GM21825 (cell line): ENCODE results near the gene RIN2.
"Not testable (repeated sequence)": the region's sequence is repeated elsewhere in the genome, so short reads cannot be mapped to it uniquely, and the experiment has no call there.

Source experiments
- ATAC-seq: cut with Tn5 transposase; IDR thresholded peaks from one replicate; pipeline ENCODE4 v1.9.1; 2021; ENCODE audit warnings: mild to moderate bottlenecking, moderate library complexity; ENCODE audit not compliant: unreplicated experiment

Gene RIN2

GRCh38 chr20:19738951-19739350 is 19.1 kb upstream of the RIN2 start:
- ATAC-seq: no peak

GRCh38 chr20:19739351-19739750 is 18.7 kb upstream of the RIN2 start:
- ATAC-seq: no peak

DNA sequence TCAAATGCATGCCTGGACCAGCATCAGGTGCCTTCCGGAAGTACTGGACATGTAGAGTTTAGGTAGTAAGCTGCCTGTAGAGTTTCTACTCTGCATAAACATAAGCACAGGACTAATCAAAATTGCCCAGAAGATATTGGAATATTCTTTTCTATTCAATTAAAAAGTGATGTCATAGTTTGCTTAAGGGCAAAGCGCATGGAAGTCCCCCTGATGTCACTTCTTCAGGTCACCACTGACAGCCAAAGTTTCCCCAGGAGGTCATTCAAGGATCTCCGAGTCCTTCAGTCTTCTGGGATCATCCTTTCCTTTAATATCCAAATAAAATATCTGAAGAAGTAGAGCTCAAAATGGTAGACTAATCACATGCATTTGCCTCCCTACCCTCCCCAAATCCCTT is 17.5 kb upstream of the RIN2 start:
- ATAC-seq: no peak

DNA sequence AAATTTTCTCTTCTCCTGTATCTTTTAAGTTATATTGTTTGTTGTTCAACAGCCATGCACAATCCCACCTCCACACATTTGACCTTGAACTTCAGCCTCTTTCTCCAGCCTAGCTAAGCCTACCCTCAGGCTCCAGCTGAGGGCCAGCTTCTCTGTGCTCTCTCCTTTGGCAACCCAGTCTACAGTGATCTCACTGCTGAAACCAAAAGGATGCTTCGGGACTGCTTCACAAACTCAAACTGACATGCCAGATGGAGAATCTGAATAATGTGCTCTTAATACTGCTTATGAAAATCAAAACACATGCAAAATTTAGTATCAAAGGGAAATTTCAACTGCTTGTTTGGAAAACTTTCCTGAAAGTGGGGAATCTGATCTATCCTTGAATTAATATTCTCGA is 16.1 kb upstream of the RIN2 start:
- no peak for ATAC-seq

GRCh38 chr20:19742974-19743639 is 15.0 kb upstream of the RIN2 start:
- ATAC-seq: no peak

DNA sequence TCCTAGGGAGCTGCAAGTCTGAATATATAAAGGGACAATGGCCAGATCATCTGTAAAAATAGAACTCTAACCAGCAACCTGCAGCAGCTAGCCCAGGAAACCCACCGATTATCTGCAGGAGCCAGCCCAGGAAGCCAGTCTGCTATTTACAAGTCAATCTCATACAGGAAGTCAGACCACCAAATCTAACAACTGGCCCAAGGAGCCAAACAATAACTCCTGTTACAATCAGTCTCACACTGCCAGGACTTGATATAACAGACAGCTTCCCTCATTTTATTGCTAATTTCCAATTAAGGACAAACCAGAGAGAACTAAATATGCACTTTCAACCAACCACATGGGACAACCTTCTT is 14.4 kb upstream of the RIN2 start:
- ATAC-seq: no peak

GRCh38 chr20:19745106-19745505 is 13.0 kb upstream of the RIN2 start:
- no peak for ATAC-seq

- no peak for ATAC-seq
Observed at GRCh38 chr20:19745584-19745983, 12.5 kb upstream of the RIN2 start.

DNA sequence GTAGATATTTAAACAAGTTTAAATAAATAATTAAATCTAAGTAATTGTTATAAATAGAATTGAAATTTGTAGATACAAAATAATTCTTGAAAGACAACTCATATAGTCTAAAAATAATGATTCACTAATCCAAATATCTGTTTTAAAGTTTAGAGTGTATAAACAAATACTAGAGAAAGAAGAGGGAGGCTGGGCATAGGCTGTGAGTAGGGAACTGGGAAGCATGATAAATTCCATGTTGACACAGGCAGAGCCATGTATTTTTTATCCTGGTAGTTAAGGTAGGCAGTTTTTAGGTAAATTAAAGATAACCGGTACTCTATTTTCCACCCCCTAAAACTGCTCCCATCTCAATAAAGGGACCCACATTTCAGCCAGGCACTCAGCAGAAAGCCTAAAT is 11.7 kb upstream of the RIN2 start:
- no peak for ATAC-seq

- ATAC-seq: no peak
Observed at GRCh38 chr20:19747903-19748302, 10.2 kb upstream of the RIN2 start.

- ATAC-seq: no peak
Observed at GRCh38 chr20:19748681-19749080, 9.4 kb upstream of the RIN2 start.

- no peak for ATAC-seq
Observed at GRCh38 chr20:19749618-19750071, 8.4 kb upstream of the RIN2 start.

- no peak for ATAC-seq
Observed at GRCh38 chr20:19750101-19750606, 7.9 kb upstream of the RIN2 start.

DNA sequence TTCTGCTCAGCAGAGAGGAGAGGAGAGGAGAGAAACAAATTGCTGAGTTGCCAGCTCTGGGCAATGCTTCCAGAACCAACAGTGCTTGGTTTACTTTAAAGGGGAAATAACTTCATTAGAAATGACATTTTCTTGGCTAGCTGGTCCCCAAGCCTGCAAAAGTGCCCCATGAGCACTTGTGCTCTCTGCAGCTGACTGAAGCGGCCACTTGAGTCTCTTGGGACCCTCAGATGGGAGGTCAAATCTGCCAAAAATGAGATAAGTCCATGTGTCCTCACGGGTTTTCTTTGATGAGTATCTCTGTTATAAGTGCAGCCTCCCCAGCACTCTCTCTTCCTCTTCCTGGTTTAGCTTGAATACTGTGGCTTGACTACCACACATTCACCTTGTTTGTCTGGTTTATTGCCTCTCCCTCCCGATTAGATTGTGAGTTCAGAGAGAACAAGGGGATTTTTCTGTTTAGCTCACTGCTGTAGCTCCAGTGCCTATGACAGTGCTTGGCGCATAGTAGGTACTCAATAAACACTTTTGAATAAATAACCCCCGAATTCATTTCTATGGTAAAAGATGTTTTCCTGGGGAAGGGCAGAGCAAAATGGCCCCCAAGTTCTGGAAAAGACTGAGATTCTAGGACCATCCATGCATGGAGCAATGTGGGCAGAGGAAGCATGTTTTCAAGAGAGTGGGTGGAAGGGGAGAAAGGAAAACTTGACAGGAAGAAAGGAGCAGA is 7.0 kb upstream of the RIN2 start:
- no peak for ATAC-seq

GRCh38 chr20:19754201-19754600 is 3.9 kb upstream of the RIN2 start:
- not testable (repeated sequence) for ATAC-seq

- ATAC-seq: no peak
Observed at GRCh38 chr20:19756761-19757486, 1.1 kb upstream of the RIN2 start.

DNA sequence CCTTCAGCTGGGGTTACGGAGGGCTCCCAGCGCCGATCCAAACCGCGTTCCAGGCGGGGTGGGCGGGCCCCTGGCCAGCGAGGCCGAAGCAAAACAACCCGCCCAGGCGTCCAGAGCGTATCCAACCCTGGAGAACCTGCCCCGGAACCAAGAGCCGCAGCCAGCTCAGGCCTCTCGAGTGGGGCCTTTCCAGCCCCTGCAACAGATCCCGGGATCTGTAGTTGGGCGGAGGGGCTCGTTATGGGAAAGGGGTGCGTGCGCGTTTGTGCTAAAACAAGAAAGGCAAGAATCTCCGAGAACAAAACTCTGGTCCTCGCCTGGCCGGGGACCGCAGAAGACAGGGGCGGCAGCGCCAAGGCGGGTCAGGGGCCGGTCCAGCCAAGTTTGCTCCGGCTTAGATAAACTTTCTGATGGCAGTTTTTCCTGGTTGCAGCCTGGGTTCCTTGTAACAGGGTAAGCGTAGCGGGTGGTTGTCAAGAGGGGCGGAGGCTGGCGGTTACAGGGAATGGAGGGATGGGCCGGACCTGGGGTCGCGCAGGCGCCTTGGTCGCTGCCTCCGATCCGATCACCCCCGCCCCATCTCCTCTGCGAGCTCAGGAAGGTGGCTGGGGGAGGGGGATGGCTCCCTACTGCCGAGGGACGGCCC is 448 bp upstream of the RIN2 start:
- no peak for ATAC-seq

DNA sequence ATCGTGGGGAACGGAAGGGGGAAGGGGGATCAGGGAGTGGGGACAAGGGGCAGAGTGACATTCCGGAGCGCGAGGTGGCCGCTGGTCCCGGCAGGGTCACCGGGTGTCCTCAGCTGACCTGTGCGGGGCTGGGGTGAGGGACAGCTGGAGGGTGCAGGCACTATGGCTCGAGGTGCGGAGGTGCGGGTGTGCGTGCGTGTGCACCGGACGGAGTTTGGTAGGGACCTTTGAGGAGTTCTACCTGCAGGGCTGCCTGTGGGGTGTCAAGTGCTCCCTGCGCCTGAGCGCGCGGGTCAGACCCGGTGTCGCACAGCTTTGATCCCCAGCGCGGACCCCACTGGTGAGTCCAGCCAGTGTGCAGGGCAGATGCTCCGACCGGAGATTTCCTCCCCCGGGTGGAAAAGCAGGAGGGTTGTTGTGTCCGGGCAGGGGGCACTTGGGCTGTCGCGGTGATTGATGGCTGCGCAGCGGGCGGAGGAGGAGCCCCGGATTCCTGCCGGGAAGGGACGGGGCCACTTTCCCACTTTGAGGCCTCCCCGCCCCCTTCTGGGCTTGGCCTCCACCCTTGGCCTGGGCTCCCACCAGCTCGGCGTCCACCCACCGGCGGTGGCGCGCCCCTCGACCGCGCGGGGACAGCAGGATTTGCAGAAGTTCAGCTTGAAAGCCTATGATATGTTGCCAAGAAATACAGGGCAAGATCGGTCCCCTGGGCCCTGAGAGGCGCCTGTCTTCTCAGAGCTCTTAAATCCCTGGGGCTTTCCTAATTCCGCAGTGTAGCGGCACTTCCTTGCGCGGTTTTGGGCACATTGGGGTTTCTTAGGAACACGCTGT is 658 bp downstream of the RIN2 start:
- no peak for ATAC-seq

GRCh38 chr20:19760371-19760721 is 2.3 kb downstream of the RIN2 start:
- no peak for ATAC-seq

DNA sequence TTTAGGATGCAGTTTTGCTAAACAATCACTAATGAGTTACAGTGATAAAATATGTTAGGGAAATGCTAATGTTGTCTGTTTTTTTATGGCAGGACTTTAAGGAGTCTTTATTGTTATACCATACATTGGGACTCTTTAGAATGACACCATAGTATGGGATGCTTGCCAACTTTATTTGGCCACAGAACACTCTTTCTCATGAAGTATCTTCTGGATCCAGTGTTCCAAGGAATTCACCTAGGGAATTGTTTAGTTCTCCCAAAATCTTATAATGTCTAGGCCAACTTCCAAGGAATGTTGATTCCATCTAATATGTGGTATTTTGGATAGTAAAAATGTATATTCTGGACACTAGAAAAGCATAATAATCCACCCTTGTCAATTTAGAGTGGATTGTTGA is 3.3 kb downstream of the RIN2 start:
- ATAC-seq: no peak

- no peak for ATAC-seq
Observed at GRCh38 chr20:19761841-19762240, 3.8 kb downstream of the RIN2 start.
